Lower leg skin (tissue), 3 donors: ENCODE measurements around the gene FBXO31.

Source experiments
- CTCF ChIP-seq, 3 donors: fragments of 450-650 bp; IDR thresholded peaks; one replicate each; pipeline ENCODE4 v1.5.1; 2016; ENCODE audit warnings: antibody characterized with exemption in 3 of 3, mild to moderate bottlenecking in 3 of 3, moderate library complexity in 2 of 3
- POLR2A ChIP-seq, 2 donors: fragments of 450-650 bp; IDR thresholded peaks; one replicate each; pipeline ENCODE4 v1.6.1; 2016 to 2017; ENCODE audit warnings: antibody characterized with exemption in 2 of 2, mild to moderate bottlenecking in 1 of 2, moderate library complexity in 1 of 2

DNA sequence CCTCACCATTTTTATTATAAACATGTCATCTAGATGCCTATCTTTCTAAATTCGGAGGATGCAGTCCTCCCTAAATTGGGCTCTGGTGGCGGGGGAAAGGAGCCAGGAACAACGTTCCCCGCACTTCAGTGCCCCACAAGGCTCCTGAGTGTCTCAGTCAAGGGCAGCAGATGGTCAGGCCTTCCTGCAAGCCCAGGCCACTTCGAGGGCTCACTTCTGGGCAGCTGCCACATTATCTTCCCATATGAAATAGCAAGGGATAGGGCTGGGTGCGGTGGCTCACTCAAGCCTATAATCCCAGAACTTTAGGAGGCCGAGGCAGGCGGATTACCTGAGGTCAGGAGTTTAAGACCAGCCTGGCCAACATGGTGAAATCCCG lies 32.3 kb downstream of the FBXO31 start:
- TF ChIP-seq POLR2A (IDR thresholded peaks at IDR 0.05) (no peak), CTCF (IDR thresholded peaks at IDR 0.05) (no peak)
